Measurements from ENCODE around the gene RHBG. TPM values are rescaled to one million over a fixed set of nuclear protein-coding genes. Genes with fewer than 3 reads are reported as not detected.

Gene RHBG
- total and polyA plus RNA-seq, 2 of the 4 experiments (the other 2 are of a cell fraction): not detected

GRCh38 chr1:156399355-156400125 is 30.5 kb downstream of the RHBG start:
- H2AK9ac ChIP-seq (replicated peaks; ENCODE audit: low read depth, low read length, poor library complexity): no peak overlapping the region
- H3K9me1 ChIP-seq (ENCODE audit: insufficient read depth, low read length): no peaks in the 10 kb centered on the region
- H3K14ac ChIP-seq (replicated peaks; ENCODE audit: low read depth, low read length): no peak overlapping the region
- no peaks in the 10 kb centered on the region for H3K4me1 ChIP-seq (ENCODE audit: control insufficient read depth, insufficient read depth, low read length)
- no peak overlapping the region for H3K23ac ChIP-seq (ENCODE audit: low read depth, low read length)
- DNase-seq (no peak), ATAC-seq (ENCODE audit: low read depth) (no peak)
- no peak overlapping the region for H4K91ac ChIP-seq (ENCODE audit: insufficient read depth, low read depth, low read length)
- dilution Hi-C loops (cut with HindIII; ENCODE audit: low sequenced_read_pairs, unreplicated experiment) (no loop called here), intact Hi-C loops (cut with micrococcal nuclease) (no loop called here), in situ Hi-C loops (cut with MboI; ENCODE audit: low sequenced_read_pairs) (no loop called here)
- H4K20me1 ChIP-seq (ENCODE audit: insufficient read depth, low read length): no peaks in the 10 kb centered on the region
- no peak overlapping the region for H3K18ac ChIP-seq (ENCODE audit: low read depth, low read length)
- no peaks in the 10 kb centered on the region for H3K36me3 ChIP-seq (ENCODE audit: control insufficient read depth, insufficient read depth, low read length)
- no peak overlapping the region for H2AK5ac ChIP-seq (ENCODE audit: low read depth, low read length)
- H3K56ac ChIP-seq (ENCODE audit: extremely low read depth, insufficient read depth, low read length): no peak overlapping the region
- H3K9me3 ChIP-seq (ENCODE audit: control insufficient read depth, insufficient read depth, low read length): no peaks in the 10 kb centered on the region
- no TSS peak for BruUV-seq (replicated peaks)
- TF ChIP-seq CEBPB (IDR thresholded peaks at IDR 0.05; ENCODE audit: low read depth, low read length) (no peak), CTCF (conservative IDR thresholded peaks at IDR 0.05; ENCODE audit: low read depth, low read length) (no peak), MXI1 (IDR thresholded peaks at IDR 0.05; ENCODE audit: borderline replicate concordance, low read depth, low read length) (no peak), MAZ (IDR thresholded peaks at IDR 0.05; ENCODE audit: borderline replicate concordance, low read depth, low read length) (no peak), MAFK (IDR thresholded peaks at IDR 0.05; ENCODE audit: low read depth, low read length) (no peak), POLR2A (IDR thresholded peaks at IDR 0.05; ENCODE audit: low read depth, low read length) (no peak)
- no peak overlapping the region for H3K4ac ChIP-seq (ENCODE audit: low read depth, low read length)
- H4K8ac ChIP-seq (ENCODE audit: low read depth in 2 of 2, low read length in 2 of 2): no peak overlapping the region
- H2BK15ac ChIP-seq (ENCODE audit: low read depth, low read length): no peak overlapping the region
- no peak overlapping the region for H3K9ac ChIP-seq (ENCODE audit: low read depth, low read length)
- 86% methylated on average over 1 of the region's 10 CpGs; no CpG with 5 or more reads in 1 of the 2 experiments for WGBS, 2 experiments (ENCODE audit: extremely low coverage in 2 of 2, insufficient read length in 1 of 2)
- no peak overlapping the region for H2BK120ac ChIP-seq (ENCODE audit: low read depth, low read length)
- no peak overlapping the region for H3K27ac ChIP-seq (ENCODE audit: insufficient read depth, low read length)
- H3K27me3 ChIP-seq (ENCODE audit: control insufficient read depth, insufficient read depth, low read length): peaks cover 61% of the 10 kb centered on the region
- no peaks in the 10 kb centered on the region for H3K79me1 ChIP-seq (ENCODE audit: low read depth in 1 of 2, low read length in 2 of 2)
- H2AFZ ChIP-seq (replicated peaks; ENCODE audit: low read length, poor library complexity): no peak overlapping the region
- H3K4me3 ChIP-seq (ENCODE audit: insufficient read depth, low read depth, low read length): no peak overlapping the region
- CTCF ChIA-PET: no interaction called here
- POLR2A ChIA-PET (ENCODE audit: unreplicated experiment): no interaction called here
- H2BK5ac ChIP-seq (ENCODE audit: low read depth, low read length, poor library complexity, severe bottlenecking): no peak overlapping the region
- no peak overlapping the region for H2BK20ac ChIP-seq (ENCODE audit: low read depth, low read length)
- no peak overlapping the region for H4K5ac ChIP-seq (ENCODE audit: low read depth, low read length)
- no peak overlapping the region for H3K4me2 ChIP-seq (ENCODE audit: low read depth, low read length)

Measured in IMR-90 (cell line).